GM23248 (cell line): Measurements from ENCODE around the gene HSD17B2. TPM values are rescaled to one million over a fixed set of nuclear protein-coding genes. Genes with fewer than 3 reads are reported as not detected.

ENCODE experiments used
- DNase-seq: peaks from one replicate; pipeline ENCODE4 v3.0.0-alpha.2; 2015
- H2AFZ ChIP-seq: fragments of 200-600 bp; sonication (generic); 2 replicates; pipeline ENCODE4 v1.6.1; 2016; ENCODE audit warnings: antibody characterized with exemption
- H3F3A ChIP-seq: fragments of 200-600 bp; sonication (generic); 2 replicates; pipeline ENCODE4 v1.6.1; 2016; ENCODE audit warnings: mild to moderate bottlenecking, antibody characterized with exemption, mixed run types; ENCODE audit not compliant: insufficient read depth
- H3K27ac ChIP-seq: fragments of 200-600 bp; sonication (generic); 2 replicates; pipeline ENCODE4 v1.5.1; 2016; ENCODE audit warnings: mild to moderate bottlenecking
- H3K27me3 ChIP-seq: fragments of 200-600 bp; sonication (generic); replicated peaks from 2 replicates; pipeline ENCODE4 v1.6.1; 2016; ENCODE audit warnings: mild to moderate bottlenecking; ENCODE audit not compliant: insufficient read depth
- H3K36me3 ChIP-seq: fragments of 200-600 bp; sonication (generic); 2 replicates; pipeline ENCODE4 v1.6.1; 2016; ENCODE audit warnings: low read depth, mild to moderate bottlenecking
- H3K4me1 ChIP-seq: fragments of 200-600 bp; sonication (generic); 2 replicates; pipeline ENCODE4 v1.6.1; 2016; ENCODE audit warnings: mild to moderate bottlenecking; ENCODE audit not compliant: insufficient read depth
- H3K4me2 ChIP-seq: fragments of 200-600 bp; sonication (generic); one replicate; pipeline ENCODE4 v1.6.1; 2016; ENCODE audit warnings: mild to moderate bottlenecking; ENCODE audit not compliant: unreplicated experiment
- H3K4me3 ChIP-seq: fragments of 200-600 bp; sonication (generic); 2 replicates; pipeline ENCODE4 v1.5.1; 2016; ENCODE audit warnings: mild to moderate bottlenecking
- H3K79me2 ChIP-seq: fragments of 200-600 bp; sonication (generic); 2 replicates; pipeline ENCODE4 v1.6.1; 2016; ENCODE audit warnings: mild to moderate bottlenecking; ENCODE audit not compliant: insufficient read depth
- H3K9ac ChIP-seq: fragments of 200-600 bp; sonication (generic); 2 replicates; pipeline ENCODE4 v1.6.1; 2016; ENCODE audit warnings: mild to moderate bottlenecking
- H3K9me2 ChIP-seq: fragments of 200-600 bp; sonication (generic); 2 replicates; pipeline ENCODE4 v1.6.1; 2016; ENCODE audit warnings: mixed run types, mild to moderate bottlenecking, moderate library complexity; ENCODE audit not compliant: insufficient read depth
- H3K9me3 ChIP-seq: fragments of 200-600 bp; sonication (generic); one replicate; pipeline ENCODE4 v1.6.1; 2017; ENCODE audit warnings: low read depth
- H4K20me1 ChIP-seq: fragments of 200-600 bp; sonication (generic); 2 replicates; pipeline ENCODE4 v1.6.0; 2016; ENCODE audit not compliant: insufficient read depth
- EZH2 ChIP-seq: fragments of 200-600 bp; sonication (generic); IDR thresholded peaks from 2 replicates; pipeline ENCODE4 v1.6.1; 2018; ENCODE audit warnings: antibody characterized with exemption, mild to moderate bottlenecking; ENCODE audit not compliant: insufficient read depth, poor library complexity, severe bottlenecking
- EZH2phosphoT487 ChIP-seq: fragments of 200-600 bp; sonication (generic); IDR thresholded peaks from 2 replicates; pipeline ENCODE4 v1.6.1; 2018; ENCODE audit warnings: antibody characterized with exemption, moderate library complexity, mild to moderate bottlenecking, low read depth; ENCODE audit not compliant: insufficient read depth
- WGBS, 2 experiments: methylation state at CpG; one replicate each; pipeline ENCODE4 v1.1.6; 2015 to 2017; ENCODE audit warnings: low lambda C conversion rate in 2 of 2, low coverage in 1 of 2; ENCODE audit errors: missing lambda C conversion rate in 2 of 2; 5-methylcytosine and 5-hydroxymethylcytosine counted together
- in situ Hi-C: fragments of 300-500 bp; cut with MboI; formaldehyde crosslinking; loops from 2 replicates; pipeline ENCODE4 v1.15.0; 2020
- polyA plus RNA-seq: library from polyadenylated mRNA; unstranded; fragments of >200 nt; fragmentation: Nextera tagmentation; extraction: Ambion mirVana; gene quantifications from 2 replicates; pipeline ENCODE4 v1.2.1, GENCODE V29; 2016
- total RNA-seq: library from RNA; depleted of rRNA; stranded (reverse); fragments of >200 nt; shearing (Covaris generic); gene quantifications from 2 replicates; pipeline ENCODE4 v1.2.3, GENCODE V29; 2014

HSD17B2 gene
- total and polyA plus RNA-seq, 2 experiments from 2014 or later = not detected

DNA sequence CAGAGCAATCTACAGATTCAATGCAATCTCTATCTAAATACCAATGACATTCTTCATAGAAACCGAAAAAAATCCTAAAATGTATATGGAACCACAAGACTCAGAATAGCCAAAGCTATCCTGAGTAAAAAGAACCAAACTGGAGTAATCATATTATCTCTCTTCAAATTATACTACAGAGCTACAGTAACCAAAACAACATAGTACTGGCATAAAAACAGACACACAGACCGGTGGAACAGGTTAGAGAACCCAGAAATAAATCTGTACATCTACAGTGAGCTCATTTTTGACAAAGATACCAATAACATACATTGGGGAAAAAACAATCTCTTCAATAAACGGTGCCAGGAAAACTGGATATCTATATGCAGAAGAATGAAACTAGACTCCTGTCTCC, 89.6 kb downstream of the HSD17B2 start:
- H4K20me1 ChIP-seq = no peaks in the 10 kb centered on the region
- no peaks in the 10 kb centered on the region for H3K4me1 ChIP-seq
- DNase-seq = no peak
- H3K4me2 ChIP-seq = no peak overlapping the region
- no peaks in the 10 kb centered on the region for H3K9me3 ChIP-seq
- no peaks in the 10 kb centered on the region for H3F3A ChIP-seq
- WGBS, 2 experiments = 79 to 86% methylated on average over 3 of the region's 3 CpGs
- H3K9me2 ChIP-seq = no peaks in the 10 kb centered on the region
- TF ChIP-seq EZH2 (no peak), EZH2phosphoT487 (no peak)
- H3K9ac ChIP-seq = no peak overlapping the region
- no peak overlapping the region for H3K27ac ChIP-seq
- H3K4me3 ChIP-seq = no peak overlapping the region
- in situ Hi-C loops = no loop called here
- no peaks in the 10 kb centered on the region for H3K36me3 ChIP-seq
- no peaks in the 10 kb centered on the region for H3K27me3 ChIP-seq
- no peak overlapping the region for H2AFZ ChIP-seq
- H3K79me2 ChIP-seq = no peaks in the 10 kb centered on the region

- Histone ChIP-seq H4K20me1 (no peaks in the 10 kb centered on the region), H3K4me1 (no peaks in the 10 kb centered on the region), H3K27ac (no peak overlapping the region), H3K4me3 (no peak overlapping the region), H3K4me2 (no peak overlapping the region), H3K36me3 (no peaks in the 10 kb centered on the region), H3K9ac (no peak overlapping the region), H3F3A (no peaks in the 10 kb centered on the region), H2AFZ (no peak overlapping the region), H3K9me3 (no peaks in the 10 kb centered on the region), H3K27me3 (no peaks in the 10 kb centered on the region), H3K9me2 (no peaks in the 10 kb centered on the region), H3K79me2 (no peaks in the 10 kb centered on the region)
- in situ Hi-C loops = no loop called here
- WGBS, 2 experiments = 91 to 96% methylated on average over 3 of the region's 3 CpGs
- no peak for DNase-seq
- TF ChIP-seq EZH2 (no peak), EZH2phosphoT487 (no peak)
Observed at GRCh38 chr16:82129881-82130280, 94.8 kb downstream of the HSD17B2 start.

DNA sequence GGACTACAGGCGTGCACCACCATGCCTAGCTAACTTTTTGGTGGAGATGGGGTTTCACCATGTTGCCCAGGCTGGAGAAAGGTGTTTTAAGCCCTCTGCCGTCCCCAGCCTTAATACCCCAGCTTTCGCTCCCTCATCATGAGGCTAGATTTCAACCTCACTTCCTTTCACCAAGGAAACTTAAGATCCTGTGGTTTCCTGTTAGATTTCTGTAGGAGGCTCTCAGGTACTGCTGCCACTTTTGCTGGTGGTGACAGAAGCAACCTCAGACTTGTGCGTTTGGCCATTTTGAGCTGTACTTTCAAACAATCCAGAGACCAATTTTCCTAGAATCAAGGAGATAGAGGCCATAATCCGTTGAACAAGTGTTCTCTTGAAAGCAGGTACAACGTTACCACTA, 98.7 kb downstream of the HSD17B2 start:
- TF ChIP-seq EZH2 (no peak), EZH2phosphoT487 (no peak)
- Histone ChIP-seq H3K27me3 (no peaks in the 10 kb centered on the region), H3F3A (no peaks in the 10 kb centered on the region), H3K36me3 (no peaks in the 10 kb centered on the region), H3K79me2 (no peaks in the 10 kb centered on the region), H3K9me3 (no peaks in the 10 kb centered on the region), H3K4me1 (no peaks in the 10 kb centered on the region), H3K4me2 (no peak overlapping the region), H3K9me2 (no peaks in the 10 kb centered on the region), H3K9ac (no peak overlapping the region), H3K4me3 (no peak overlapping the region), H2AFZ (no peak overlapping the region), H4K20me1 (no peaks in the 10 kb centered on the region), H3K27ac (no peak overlapping the region)
- no peak for DNase-seq
- WGBS, 2 experiments = 89 to 90% methylated on average over 6 of the region's 6 CpGs
- in situ Hi-C loops = no loop called here

- TF ChIP-seq EZH2 (no peak), EZH2phosphoT487 (no peak)
- in situ Hi-C loops = no loop called here
Observed at GRCh38 chr16:82134846-82135245, 99.8 kb downstream of the HSD17B2 start.

GRCh38 chr16:82135844-82136243, 100.8 kb downstream of the HSD17B2 start:
- no peak for DNase-seq
- no peaks in the 10 kb centered on the region for H3K9me3 ChIP-seq
- H3K4me1 ChIP-seq = no peaks in the 10 kb centered on the region
- no peak overlapping the region for H2AFZ ChIP-seq
- H3K9me2 ChIP-seq = no peaks in the 10 kb centered on the region
- H3F3A ChIP-seq = no peaks in the 10 kb centered on the region
- no peak overlapping the region for H3K4me3 ChIP-seq
- no peak overlapping the region for H3K4me2 ChIP-seq
- no peak overlapping the region for H3K9ac ChIP-seq
- no peaks in the 10 kb centered on the region for H3K27me3 ChIP-seq
- no peaks in the 10 kb centered on the region for H3K79me2 ChIP-seq
- H4K20me1 ChIP-seq = no peaks in the 10 kb centered on the region
- in situ Hi-C loops = no loop called here
- no peak for TF ChIP-seq EZH2
- TF ChIP-seq EZH2phosphoT487 = no peak
- H3K36me3 ChIP-seq = no peaks in the 10 kb centered on the region
- 81 to 83% methylated on average over 8 of the region's 8 CpGs for WGBS, 2 experiments
- no peak overlapping the region for H3K27ac ChIP-seq

More at GRCh38 chr16:82134846-82135245, 99.8 kb downstream of the HSD17B2 start:
- Histone ChIP-seq H2AFZ (no peak overlapping the region), H3K36me3 (no peaks in the 10 kb centered on the region), H3K9ac (no peak overlapping the region), H3K79me2 (no peaks in the 10 kb centered on the region), H3K27ac (no peak overlapping the region), H3K4me1 (no peaks in the 10 kb centered on the region), H3F3A (no peaks in the 10 kb centered on the region), H3K4me2 (no peak overlapping the region), H3K9me3 (no peaks in the 10 kb centered on the region), H3K9me2 (no peaks in the 10 kb centered on the region), H3K4me3 (no peak overlapping the region), H3K27me3 (no peaks in the 10 kb centered on the region), H4K20me1 (no peaks in the 10 kb centered on the region)
- 95 to 98% methylated on average over 8 of the region's 8 CpGs for WGBS, 2 experiments
- no peak for DNase-seq
